ENCODE measurements around the gene RPL13A. TPM values are rescaled to one million over a fixed set of nuclear protein-coding genes. Genes with fewer than 3 reads are reported as not detected.

Gene RPL13A
- total RNA-seq, 1 donor from 2014 or later = 2,203 TPM

Small RNA genes lying within 50 kb of the gene (small RNA-seq; reads per million reads assigned to genes)
- gene COX6CP7 (not detected), gene MIR150 (6.2 reads per million, percentile 90 among the genes with 10 or more reads in this experiment), gene SNORD32A (not detected), gene SNORD33 (not detected), gene SNORD34 (not detected), gene SNORD35A (not detected), gene SNORD35B (not detected)

Other genes with a start within 250 kb of the RPL13A start
- gene SLC6A16, start 162.4 kb upstream of the RPL13A start, total RNA-seq = not detected
- gene CD37, start 152.2 kb upstream of the RPL13A start, total RNA-seq = 1.1 TPM
- gene TEAD2, start 125.2 kb upstream of the RPL13A start, total RNA-seq = 10.0 TPM
- gene DKKL1, start 123.7 kb upstream of the RPL13A start, total RNA-seq = 2.2 TPM
- not detected for gene KASH5, start 99.4 kb upstream of the RPL13A start, total RNA-seq
- gene PTH2, start 64.2 kb upstream of the RPL13A start, total RNA-seq = not detected
- not detected for gene GFY, start 62.2 kb upstream of the RPL13A start, total RNA-seq
- 34.6 TPM for gene SLC17A7, start 46.1 kb upstream of the RPL13A start, total RNA-seq
- gene PIH1D1, start 35.8 kb upstream of the RPL13A start, total RNA-seq = 58.0 TPM
- gene ALDH16A1, start 34.4 kb upstream of the RPL13A start, total RNA-seq = 8.0 TPM
- gene FLT3LG, start 13.4 kb upstream of the RPL13A start, total RNA-seq = not detected
- gene RPS11, start 8.8 kb downstream of the RPL13A start, total RNA-seq = 3,859 TPM
- gene FCGRT, start 25.1 kb downstream of the RPL13A start, total RNA-seq = 12.9 TPM
- gene RCN3, start 40.4 kb downstream of the RPL13A start, total RNA-seq = 2.3 TPM
- gene NOSIP, start 92.9 kb downstream of the RPL13A start, total RNA-seq = 22.8 TPM
- 0.31 TPM for gene PRRG2, start 93.7 kb downstream of the RPL13A start, total RNA-seq
- 2.5 TPM for gene PRR12, start 103.6 kb downstream of the RPL13A start, total RNA-seq
- gene RRAS, start 152.5 kb downstream of the RPL13A start, total RNA-seq = 1.1 TPM
- gene SCAF1, start 154.6 kb downstream of the RPL13A start, total RNA-seq = 11.5 TPM
- gene IRF3, start 178.2 kb downstream of the RPL13A start, total RNA-seq = 8.1 TPM
- not detected for gene BCL2L12, start 178.3 kb downstream of the RPL13A start, total RNA-seq
- 177 TPM for gene PRMT1, start 189.7 kb downstream of the RPL13A start, total RNA-seq
- gene ADM5, start 202.0 kb downstream of the RPL13A start, total RNA-seq = 0.78 TPM
- gene CPT1C, start 203.5 kb downstream of the RPL13A start, total RNA-seq = 42.1 TPM